Heart left ventricle (tissue), 13 donors: ENCODE results near the gene SNX15.

Experiments used
- POLR2A ChIP-seq, 2 donors: fragments of 450-650 bp; IDR thresholded peaks; one replicate each; pipeline ENCODE4 v1.6.1; 2017; ENCODE audit warnings: antibody characterized with exemption in 2 of 2, mild to moderate bottlenecking in 2 of 2, moderate library complexity in 2 of 2
- TF ChIP-seq, protein P1 (sequence below), 12 donors: fragments of 200-600 bp; sonication (generic) in 4 of 12; IDR thresholded peaks; one replicate each; pipeline versions ENCODE4 v1.5.0 to v1.8.0; 2018 to 2022; ENCODE audit warnings: antibody characterized with exemption in 12 of 12, mild to moderate bottlenecking in 5 of 12
- donor health status: ischemic (EF 13 %, LVEDD 7.1; RV severe dilation, severe dysfunction).
- donor health status: DM: no; HTN: yes; CAD: no.
- donor health status: DM: no; HTN: no; CAD: no.
- donor health status: ischemic (EF 25% LVEDD 6.9; RV normal size, moderate dysfunction).
- donor health status: ischemic (EF 25% LVEDD 5.7; RV mildly dilated, moderate dysfunction).
- donor health status: ischemic (EF 35%, LVEDD 5.7; RV mildly dilated, moderate dysfunction).
- donor health status: nonischemic (EF 11% LVEDD 7.7; RV severe dilation, severe dysfunction).
- donor health status: DM: yes; HTN: yes; CAD: no.
- donor health status: PGD.
- donor health status: ischemic (EF 29% LVEDD 5.4; RV normal size, mild dysfunction).
- donor health status: nonischemic (EF 23%, LVEDD 6.1; RV moderate dilation, normal function).

DNA sequence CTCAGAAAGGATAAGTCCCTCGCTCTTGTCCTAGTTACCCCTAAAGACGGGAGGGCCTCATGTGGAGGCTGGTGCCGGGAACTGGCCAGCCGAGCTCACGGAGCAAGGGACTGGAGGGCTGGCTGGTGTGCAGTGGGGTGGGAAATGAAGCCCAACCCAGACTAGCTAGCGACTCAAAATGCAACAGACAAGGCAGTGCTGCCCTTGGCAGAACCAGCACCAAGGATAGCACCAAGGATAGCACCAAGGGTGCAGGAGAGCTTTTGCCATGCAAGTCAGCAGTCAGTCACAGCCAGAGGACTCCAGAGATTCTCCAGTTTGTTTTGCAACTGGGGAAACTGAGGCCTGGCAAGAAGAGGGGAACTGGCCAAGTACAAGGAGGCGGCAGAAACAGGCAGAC lies 24.0 kb upstream of the SNX15 start:
- TF ChIP-seq, protein P1, sequence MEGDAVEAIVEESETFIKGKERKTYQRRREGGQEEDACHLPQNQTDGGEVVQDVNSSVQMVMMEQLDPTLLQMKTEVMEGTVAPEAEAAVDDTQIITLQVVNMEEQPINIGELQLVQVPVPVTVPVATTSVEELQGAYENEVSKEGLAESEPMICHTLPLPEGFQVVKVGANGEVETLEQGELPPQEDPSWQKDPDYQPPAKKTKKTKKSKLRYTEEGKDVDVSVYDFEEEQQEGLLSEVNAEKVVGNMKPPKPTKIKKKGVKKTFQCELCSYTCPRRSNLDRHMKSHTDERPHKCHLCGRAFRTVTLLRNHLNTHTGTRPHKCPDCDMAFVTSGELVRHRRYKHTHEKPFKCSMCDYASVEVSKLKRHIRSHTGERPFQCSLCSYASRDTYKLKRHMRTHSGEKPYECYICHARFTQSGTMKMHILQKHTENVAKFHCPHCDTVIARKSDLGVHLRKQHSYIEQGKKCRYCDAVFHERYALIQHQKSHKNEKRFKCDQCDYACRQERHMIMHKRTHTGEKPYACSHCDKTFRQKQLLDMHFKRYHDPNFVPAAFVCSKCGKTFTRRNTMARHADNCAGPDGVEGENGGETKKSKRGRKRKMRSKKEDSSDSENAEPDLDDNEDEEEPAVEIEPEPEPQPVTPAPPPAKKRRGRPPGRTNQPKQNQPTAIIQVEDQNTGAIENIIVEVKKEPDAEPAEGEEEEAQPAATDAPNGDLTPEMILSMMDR (IDR thresholded peaks at IDR 0.05): no peak
- TF ChIP-seq POLR2A (IDR thresholded peaks at IDR 0.05): no peak
